Stimulated activated CD4-positive, alpha-beta T cell treated with anti-CD3 and anti-CD28 coated beads, TNF-alpha, amount 100 ng/mL, for 1 hour (primary cell): Measurements from ENCODE around the gene CEP131.

ENCODE experiments used
- DNase-seq, 3 donors: peaks; one replicate each; pipeline ENCODE4 v3.0.0-alpha.2; 2020; ENCODE audit warnings: low read depth in 3 of 3, low spot score in 1 of 3

CEP131 gene

DNA sequence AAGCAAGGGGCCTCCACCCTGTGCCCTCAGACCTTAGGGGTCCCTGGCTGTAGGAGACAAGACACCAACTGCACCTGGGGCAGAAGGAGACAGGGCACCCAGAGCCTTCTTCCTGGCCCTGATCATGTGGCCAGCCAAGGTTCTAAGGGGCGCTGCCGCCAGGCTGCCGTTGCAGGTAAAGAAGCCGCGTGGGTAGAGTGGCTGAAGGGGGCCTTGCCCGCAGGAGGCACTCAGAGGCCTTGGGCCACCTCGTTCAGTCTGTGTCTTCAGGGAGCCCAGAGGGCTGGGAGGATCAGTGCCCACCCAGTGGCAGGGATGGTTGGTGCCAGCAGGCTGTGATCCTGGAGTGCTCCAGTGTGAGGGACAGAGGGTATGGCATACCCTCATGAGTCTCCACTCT lies 55.1 kb downstream of the CEP131 start:
- no peak for DNase-seq

DNA sequence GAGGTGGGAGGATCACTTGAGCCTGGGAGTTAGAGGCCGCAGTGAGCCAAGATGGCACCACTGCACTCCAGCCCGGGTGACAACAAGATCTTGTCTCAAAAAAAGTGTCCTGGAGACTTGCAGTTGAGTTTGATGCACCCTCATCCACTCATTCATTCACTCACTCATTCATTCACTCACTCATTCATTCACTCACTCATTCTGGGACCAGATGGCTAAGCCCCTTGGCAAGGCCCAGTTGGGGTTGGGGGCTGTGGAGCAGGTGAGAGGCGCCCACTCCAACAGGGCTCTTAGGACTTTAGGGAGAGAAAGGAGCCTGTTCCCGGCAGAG lies 55.6 kb downstream of the CEP131 start:
- DNase-seq = no peak

DNA sequence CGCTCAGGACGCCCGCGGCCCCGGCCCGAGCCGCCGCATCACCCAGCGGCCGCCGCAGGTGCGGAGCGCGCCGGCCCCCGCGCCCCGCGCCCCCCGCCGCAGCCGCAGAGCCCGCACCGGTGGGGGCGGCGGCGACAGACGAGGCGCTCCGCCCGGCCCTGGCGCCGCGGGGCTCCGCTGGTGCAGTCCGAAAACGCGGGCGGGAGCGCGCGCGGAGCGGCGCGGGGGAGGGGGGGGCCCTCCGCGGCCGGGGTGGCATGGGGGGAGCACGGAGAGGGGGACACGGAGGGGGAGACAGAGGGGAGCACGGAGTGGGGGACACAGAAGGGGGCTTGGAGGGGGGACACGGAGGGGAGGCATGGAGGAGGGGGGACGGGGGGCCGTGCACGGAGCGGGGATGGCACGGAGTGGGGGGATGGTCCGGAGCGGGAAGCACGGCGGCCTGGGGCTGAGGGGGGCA lies 56.7 kb downstream of the CEP131 start, which contains the start of gene AATK:
TSS of gene AATK (minus strand) at position 189 of the 460 bp plus-strand sequence. CDS start 229 bp downstream, outside the sequence.
- no peak for DNase-seq

DNA sequence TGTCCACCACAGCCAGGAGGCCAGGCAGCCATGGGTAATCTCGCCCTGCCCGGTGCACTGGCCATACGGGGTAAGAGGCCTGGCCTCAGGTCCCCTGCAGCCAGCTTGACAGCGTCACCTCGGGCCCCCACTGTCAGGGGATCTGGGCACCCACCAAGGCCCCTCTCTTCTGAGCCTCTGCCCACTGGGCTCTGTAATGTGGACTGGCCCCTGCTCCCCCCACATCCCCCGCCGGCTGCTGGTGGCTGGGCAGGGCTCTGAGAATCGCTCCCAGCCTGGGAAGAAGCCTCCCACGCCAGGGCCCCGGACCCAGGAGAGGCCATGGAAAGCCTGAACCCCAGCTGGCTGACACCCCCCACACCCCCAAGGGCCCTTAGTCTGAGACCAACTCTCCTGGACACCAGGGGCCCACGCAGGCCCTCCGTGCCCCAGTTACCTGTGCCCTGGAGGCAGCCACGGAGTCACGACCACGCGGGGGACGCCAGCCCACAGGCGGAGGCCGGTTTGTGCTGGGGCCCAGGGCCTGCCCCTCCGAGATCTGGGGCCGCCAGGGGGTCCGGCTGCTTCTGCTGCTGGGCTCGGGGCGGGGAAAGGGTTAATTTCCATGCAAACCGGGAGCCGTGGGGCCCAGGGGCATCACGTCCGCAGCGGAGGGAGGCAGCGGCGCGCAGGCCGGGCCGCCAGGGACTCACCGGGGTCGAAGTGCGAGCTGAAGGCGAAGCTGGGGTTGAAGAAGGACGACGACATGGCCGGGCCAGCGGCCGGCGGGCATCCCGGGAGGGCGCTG lies 57.3 kb downstream of the CEP131 start, which contains the start of gene PVALEF:
TSS of gene PVALEF (plus strand) at position 262 of the 787 bp plus-strand sequence. CDS start 15,720 bp downstream, outside the sequence.
- DNase-seq = no peak

DNA sequence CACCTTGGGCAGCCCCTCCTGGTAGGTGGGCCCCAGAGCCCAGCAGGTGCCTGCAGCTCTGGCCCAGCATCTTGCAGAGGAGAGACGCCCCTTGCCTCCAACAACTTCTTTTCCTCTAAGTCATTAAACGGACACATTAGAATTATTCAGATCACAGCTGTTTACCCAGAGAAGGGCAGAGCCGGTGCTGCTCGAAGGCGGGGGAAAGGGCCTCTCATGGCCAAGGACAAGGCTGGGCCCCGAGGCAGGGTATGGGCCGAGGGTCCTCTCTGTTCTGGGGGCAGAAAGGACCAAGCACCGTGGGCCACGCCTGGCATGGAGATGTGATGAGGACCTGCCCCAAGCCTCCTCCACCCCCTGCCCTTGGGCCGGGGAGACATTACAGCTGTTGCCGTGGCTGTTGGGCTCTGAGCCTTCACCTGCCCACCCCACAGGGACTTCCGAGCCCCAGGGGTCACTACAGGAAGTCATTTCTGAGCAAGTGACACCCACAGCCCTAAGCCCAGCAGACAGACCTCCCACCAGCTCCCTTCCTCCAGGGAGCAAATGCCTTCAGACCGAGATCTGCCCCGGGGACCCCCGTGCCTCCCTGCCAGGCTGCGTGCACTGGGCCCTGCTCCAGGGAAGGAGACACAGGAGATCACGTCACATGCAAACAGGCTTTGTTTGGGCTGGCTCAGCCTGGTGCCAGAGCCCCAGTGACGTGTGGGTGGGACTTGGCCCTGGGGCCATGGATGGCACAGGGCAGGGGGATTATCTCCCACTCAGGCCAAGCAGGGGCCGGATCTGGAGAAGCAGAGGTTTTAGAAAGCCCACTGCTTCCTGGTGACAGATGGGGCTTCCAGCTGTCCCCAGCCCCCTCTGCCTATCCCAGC lies 58.2 kb downstream of the CEP131 start:
- no peak for DNase-seq

DNA sequence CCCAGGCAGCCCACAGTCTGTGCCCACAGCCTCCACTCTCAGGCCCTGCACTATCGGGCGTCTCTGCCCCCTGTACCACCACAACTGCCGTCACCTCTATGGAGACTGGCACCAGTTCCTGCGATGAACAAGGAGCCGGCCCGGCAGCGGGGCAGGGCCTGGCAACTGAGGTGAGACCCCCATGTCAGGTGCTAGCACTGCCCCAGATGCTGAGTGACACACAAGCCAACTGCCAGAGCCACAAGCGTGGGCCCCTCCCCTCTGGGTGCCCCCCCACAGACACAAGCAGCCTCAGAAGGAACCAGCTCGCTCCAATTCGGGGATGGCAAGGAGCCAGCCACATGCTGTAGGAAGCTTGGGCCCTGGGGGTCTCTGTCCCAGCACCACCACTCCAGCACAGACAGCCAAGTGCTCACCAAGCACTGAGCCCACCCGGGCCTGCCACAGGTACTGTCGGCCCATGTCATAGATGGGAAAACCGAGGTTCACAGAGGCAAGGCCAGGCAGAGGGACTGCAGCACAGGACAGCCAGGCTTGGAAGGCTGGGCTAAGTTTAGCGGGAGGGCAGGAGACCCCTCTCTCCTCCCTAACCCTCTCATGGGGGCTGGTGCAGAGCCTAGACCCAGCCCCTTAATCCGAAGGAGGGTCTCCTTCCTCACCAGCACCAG lies 58.9 kb downstream of the CEP131 start:
- no peak for DNase-seq

DNA sequence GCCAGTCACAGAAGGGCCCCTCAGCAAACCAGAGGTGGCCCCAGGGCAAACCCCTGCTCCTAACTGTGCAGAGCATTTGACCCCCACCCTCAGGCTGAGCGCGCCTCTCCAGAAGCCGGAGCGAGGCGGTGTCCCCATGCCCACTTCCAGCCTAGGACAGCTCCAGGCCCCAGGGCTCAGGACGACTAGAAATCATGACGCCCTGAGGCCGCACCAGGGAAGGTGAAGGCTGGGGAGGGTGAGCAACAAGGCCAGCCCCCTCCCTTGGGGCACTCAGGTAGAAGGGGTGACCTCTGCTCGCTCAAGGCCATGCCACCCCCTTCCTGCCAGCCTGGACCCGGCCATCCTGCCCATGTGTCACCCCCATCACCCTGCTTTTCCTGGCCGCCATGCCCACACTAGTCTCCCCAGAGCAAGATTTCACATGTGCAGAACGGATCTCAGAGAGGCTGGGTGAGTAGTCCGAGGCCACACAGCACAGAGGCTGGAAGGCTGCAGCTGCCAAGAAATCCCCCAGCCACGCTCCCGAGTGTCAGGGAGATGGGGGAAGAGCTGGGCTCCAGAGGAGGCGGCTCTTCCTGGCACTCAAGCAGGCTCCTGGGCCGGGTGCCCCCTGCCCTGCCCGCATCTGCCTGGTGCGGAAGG lies 59.6 kb downstream of the CEP131 start:
- DNase-seq = no peak

DNA sequence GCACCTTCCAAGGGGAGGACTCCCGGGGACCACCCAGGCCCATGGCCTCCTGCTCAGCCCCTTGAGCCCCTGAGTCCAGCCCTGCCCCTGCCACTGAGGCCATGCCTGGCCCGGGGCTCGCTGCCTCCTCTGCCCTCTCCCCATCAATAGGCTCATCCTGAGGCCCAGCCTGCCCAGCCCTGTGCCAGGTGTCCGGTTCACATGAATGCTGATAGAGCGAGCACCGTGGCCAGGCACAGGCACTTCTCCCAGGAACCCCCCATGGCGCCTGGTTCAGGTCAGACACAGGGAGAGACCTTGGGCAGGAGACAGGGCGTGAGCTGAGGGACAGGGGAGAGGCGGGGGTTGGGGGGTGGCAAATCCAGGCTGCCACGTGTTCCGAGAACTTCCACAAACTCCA lies 60.3 kb downstream of the CEP131 start:
- DNase-seq = no peak

DNA sequence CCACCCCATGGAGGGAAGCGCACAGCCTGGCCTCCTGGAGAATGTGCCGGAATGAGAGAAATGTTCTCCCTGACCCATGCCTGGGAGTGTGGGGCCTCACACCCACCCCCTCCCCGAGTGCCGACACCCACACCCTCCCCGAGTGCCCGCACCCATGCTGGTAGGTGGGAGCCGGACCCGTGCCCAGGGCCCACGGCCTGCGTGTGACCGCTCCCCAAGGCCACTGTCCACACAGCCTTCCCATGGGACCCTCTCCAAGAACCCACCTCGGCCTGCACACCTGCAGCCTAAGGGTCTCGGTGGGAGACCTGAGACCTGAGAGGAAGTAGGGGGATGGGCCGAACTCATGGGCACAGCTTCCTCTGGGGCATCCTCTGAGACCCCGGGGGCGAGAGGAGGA lies 60.8 kb downstream of the CEP131 start:
- no peak for DNase-seq

DNA sequence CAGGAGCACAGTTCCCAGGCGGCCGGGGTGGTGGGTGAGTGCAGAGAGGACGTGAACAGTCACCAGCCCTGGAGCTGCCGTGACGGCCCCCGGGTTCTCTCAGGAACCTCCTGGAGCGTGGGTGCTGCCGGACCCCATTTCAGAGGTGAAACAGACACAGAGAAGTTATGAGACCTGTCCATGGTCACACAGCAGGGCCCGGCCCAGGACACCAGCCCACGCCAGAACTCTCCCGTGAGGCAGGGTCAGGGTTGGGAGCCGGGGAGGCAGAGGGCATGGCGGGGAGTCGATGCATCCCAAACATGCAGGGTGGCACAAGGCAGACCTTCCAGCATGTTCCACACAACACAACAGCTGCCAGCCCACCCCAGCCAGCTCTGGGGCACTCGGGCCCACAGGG lies 61.2 kb downstream of the CEP131 start:
- DNase-seq = no peak

DNA sequence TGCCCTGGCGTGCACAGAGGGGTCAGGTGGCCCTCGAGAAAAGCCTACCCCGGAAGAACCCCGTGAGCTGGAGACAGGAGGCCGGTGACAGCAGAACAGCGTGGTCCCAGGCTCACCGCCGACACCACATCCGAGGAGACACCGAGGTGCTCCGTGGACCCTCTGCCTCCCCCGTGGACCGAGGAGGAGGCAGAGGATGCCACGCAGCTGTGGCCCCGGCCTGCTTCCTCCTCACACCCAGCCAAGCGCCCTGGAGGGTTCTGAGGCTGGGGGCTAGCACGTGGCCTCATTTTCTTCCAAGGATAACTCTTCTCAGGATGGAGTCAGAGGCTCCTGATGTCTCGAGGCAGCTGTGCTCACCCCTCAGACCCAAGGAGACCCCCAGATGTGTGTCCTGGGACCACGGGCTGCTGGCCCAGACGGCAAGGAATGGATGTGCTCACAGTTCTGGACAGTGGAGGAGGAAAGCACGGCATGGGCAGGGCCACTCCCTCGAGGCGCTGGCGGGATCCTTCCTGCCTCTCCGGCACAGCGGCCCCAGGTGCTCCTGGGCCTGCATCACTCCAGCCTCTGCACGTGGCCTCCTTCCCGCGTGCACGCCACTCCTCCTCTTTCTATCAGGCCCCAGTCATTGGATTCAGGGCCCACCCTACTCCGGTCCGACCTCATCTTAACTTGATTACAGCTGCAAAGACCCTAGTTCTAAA lies 61.9 kb downstream of the CEP131 start:
- DNase-seq = no peak

DNA sequence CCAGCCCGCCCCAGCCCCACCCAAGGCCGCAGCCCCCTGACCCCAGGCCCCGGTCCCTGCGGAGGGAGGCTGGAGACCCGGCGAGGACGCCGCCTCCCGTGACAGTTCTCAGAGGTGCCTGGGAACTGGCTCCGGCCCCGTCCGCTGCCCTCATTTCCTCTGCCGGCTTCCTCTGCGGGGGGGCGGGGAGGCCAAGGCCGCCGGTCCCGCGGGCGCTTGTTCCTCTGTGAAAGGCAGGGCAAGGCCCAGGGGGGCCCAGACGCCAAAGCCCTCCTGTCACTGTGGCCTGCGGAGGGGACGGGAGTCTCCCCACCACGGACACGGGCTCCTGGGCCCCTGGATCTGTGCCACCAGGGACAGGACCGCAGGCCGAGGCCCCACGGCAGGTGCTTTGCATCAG lies 62.5 kb downstream of the CEP131 start:
- DNase-seq = no peak

DNA sequence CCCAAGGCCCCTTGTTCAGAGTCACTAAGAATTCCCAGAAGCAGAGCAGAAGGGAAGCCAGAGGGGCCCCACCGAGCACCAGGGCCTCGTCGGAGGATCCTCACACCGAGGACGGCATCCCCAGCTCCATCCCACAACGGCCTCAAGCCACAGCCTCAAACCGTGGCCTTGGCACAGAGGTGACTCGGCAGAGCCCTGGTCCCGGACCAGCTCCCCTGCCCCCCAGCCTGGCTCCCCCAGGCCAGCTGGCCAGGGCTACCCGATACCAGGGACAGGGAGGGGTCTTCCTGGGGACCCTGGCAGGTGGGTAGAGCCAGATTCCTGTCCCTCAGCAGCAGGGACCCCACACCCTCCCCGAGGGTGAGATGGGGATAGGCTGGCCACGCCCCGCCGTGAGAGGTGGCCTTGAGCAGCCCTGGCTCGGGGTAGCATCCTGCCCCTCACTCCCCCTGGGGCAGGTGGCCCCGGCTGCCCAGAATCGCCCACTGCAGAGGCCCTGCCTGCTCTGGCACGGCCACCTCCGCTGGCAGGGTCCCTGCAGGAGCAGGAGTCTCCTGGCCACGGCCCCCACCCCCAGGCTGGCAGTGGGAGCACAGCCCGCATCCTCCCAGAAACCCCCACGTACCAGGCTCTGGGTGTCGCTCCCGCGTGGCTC lies 63.0 kb downstream of the CEP131 start:
- DNase-seq = no peak

DNA sequence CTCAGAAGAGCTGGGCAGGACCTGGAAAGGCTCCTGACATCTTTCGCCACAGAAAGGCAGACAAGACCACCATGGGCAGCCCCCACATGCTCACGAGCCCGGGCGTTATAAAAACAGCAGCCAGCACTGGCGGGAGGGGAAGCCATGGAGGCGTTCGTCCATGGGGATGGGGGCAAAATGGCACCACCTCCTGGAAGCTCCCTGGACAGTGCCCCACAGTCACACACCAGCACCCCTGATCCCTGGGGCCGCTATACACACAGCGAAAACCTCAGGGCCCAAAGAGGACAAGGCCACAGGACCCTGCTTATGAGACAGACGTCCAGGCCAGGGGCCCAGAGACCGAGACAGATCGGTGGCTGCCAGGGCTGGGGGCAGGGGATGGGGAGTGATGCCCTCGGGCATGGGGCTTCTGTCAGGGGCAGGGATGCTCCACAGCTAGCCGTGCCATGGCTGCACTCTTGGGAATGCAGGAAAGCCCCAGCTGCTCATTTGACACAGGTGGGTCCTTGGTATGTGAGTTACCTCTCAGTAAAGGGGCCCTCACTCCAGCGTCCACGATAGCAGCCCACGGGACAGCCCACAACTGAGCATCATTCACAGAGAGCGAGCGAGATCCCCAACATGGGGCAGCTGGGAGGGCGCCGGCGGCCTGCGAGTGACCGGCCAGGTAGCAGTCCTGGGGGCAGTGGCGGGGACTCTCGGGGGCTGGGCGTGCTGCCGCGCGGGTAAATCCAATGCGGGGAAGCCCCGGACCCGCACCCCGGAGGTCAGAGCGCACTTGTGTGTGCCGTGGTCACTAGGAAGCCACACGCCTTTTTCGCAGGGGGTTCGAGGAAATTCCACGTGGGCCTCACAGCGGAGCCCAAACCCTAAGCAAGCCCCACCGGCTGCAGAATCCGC lies 63.8 kb downstream of the CEP131 start:
- no peak for DNase-seq

DNA sequence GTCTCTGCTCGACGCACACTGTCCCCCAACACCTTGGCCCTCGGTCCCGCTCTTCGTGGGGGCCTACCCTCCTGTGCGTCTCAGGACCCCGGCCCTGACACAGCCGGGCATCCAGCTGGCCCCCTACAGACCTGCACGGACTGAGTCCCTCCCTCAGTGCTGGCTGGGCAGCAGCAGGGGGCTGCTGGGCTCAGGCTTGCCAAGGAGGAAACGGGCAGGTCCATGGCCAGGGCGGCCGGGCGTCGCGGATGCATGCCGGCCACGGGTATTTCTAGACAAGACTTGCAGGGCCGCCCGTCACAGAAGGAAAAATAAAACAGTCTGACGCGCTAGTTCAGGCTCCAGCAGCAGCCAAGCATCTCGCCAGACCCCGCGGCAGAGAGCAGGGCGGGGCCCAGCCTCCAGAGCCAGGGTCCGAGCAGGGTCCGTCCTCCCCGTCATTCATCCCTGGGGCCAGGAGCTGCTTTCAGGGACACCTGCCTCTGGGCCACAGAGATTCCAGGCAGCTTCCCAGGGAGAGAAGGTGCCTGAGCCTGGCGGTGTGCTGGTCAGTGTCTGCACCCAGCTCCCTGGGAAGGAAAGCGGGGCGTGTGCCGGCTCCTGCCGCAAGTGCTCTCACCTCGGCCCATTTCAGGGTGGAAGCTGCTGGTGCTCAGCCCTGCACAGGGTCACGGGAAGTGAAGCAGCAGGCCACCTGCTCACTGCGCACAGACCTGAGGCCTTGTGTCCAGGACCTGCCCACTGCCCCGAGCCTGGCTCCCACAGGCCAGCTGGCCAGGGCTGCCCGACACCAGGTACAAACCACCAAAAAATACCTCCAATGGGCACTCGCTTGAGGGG lies 64.7 kb downstream of the CEP131 start:
- DNase-seq = no peak

DNA sequence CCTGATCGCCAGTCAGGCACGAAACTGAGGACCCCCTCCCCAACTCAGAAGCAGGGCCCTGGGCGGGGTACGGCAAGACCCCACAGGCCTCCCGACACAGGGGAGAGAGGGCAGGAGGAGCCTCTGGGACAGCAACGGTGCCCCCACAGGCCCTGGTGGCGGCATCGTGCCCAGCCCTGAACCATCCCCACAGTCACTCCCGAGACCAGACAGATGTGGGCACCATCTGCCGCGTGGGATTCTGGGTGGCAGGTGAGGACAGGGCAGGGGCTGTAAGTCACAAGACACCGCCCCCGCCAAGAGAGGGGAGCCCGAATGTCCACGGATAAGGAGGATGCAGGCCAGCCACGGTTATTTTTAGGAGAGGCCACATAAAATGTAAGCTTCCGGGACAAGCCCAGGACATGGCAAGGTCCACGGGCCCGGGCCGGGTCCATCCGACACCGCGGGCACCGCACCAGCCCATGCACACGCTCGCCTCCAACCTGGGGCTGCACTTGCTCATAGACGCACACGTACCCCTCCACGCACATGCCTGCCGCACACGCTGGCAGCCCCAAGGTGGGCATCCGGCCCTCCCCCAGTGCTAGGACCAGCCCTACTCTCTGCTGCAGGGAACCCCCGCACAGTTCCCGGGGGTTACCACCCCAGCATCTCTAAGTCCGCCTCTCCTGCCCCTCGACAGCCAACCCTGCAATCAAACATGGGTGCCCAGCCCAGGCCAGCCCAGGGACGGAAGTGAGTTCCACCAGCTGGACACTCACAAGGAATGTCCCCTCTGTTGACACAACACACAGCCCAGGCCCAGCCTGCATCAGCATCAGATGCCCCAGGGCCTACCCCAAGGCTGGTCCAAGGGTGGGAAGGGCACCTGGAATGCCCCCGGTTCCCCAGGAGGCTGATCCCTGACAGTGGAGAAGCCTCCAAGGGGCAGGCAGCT lies 65.6 kb downstream of the CEP131 start:
- no peak for DNase-seq

DNA sequence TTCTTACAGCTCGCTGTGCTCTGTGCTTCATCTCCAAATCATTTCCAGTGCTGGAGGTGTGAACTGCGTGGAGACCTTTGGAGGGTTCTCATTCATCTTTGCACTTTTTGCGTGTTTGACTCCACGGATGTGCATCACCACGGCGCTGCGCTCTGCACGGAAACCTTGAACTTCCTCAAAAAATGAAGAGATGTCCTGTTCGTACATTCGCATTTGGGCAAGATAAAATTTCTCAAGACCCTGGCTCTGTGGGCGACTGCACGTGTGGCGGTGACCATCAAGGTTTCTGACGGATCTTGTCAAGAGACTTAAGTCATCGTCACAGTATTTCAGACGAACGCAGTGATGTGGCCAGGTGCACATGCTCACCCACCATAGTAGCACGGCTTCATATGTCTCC lies 67.8 kb downstream of the CEP131 start:
- DNase-seq = no peak
